CD4-positive, alpha-beta T cell treated with Interleukin-12 subunit alpha and Interleukin-12 subunit beta, for 1 hour (primary cell): ENCODE measurements around the gene WFIKKN1.
A peak's percentile ranks its signal among the peaks of the same experiment; 100 is the strongest.

ENCODE experiments used
- DNase-seq: peaks from one replicate; pipeline ENCODE4 v3.0.0-alpha.2; 2020

The WFIKKN1 gene

GRCh38 chr16:625117-625976 is 5.4 kb upstream of the WFIKKN1 start:
- DNase-seq: no peak

GRCh38 chr16:625977-626765 is 4.6 kb upstream of the WFIKKN1 start:
- DNase-seq: no peak

- DNase-seq: no peak
These were observed 3.9 kb upstream of the WFIKKN1 start for GRCh38 chr16:626787-627453.

- no peak for DNase-seq
These were observed 3.1 kb upstream of the WFIKKN1 start for GRCh38 chr16:627454-628239.

GRCh38 chr16:628321-629061 is 2.3 kb upstream of the WFIKKN1 start:
- no peak for DNase-seq

GRCh38 chr16:629185-629832 is 1.5 kb upstream of the WFIKKN1 start:
- DNase-seq: no peak

- no peak for DNase-seq
These were observed 944 bp upstream of the WFIKKN1 start for GRCh38 chr16:629833-630248.

- DNase-seq: no peak
These were observed 453 bp upstream of the WFIKKN1 start for GRCh38 chr16:630249-630814.

- no peak for DNase-seq
These were observed 1.1 kb downstream of the WFIKKN1 start for GRCh38 chr16:631808-632358.

- DNase-seq: no peak
These were observed 1.9 kb downstream of the WFIKKN1 start for GRCh38 chr16:632486-633335.

- DNase-seq: no peak
These were observed 2.7 kb downstream of the WFIKKN1 start for GRCh38 chr16:633336-634050.

GRCh38 chr16:634051-634670 is 3.4 kb downstream of the WFIKKN1 start:
- no peak for DNase-seq

- DNase-seq: no peak
These were observed 4.2 kb downstream of the WFIKKN1 start for GRCh38 chr16:634996-635395.

- no peak for DNase-seq
These were observed 4.9 kb downstream of the WFIKKN1 start for GRCh38 chr16:635573-636205.

GRCh38 chr16:636206-637080 is 5.7 kb downstream of the WFIKKN1 start, which contains the start of gene METTL26:
Gene METTL26, minus strand, starts transcription at chr16:636305. Its CDS starts 15 bp downstream, at chr16:636290.
- DNase-seq: peak; percentile 95

GRCh38 chr16:637081-638018 is 6.6 kb downstream of the WFIKKN1 start:
- DNase-seq: peak; percentile 89
